ENCODE results near the gene UBE2Q2.
"Not testable (repeated sequence)": the region's sequence is repeated elsewhere in the genome, so short reads cannot be mapped to it uniquely, and the experiment has no call there.

- not testable (repeated sequence) for TF ChIP-seq CTCF, POLR2A, POLR2AphosphoS5 (IDR thresholded peaks at IDR 0.05)
Observed at GRCh38 chr15:75807486-75807885, 35.8 kb upstream of the UBE2Q2 start.
